K562 (cell line): ENCODE measurements around the gene DLX4. TPM values are rescaled to one million over a fixed set of nuclear protein-coding genes. Genes with fewer than 3 reads are reported as not detected.

Experiments
- ATAC-seq: fragments of 200-7000 bp; cut with Tn5 transposase; 3 replicates; pipeline ENCODE4 v1.9.1; 2020; ENCODE audit warnings: moderate library complexity
- Bru-seq: library from RNA; stranded (reverse); fragments of 400-500 nt; gene quantifications from one replicate; lab custom pipeline; 2021; lab: Mats Ljungman, UMichigan
- BruChase-seq, 2 experiments: library from RNA; stranded (reverse); fragments of 400-500 nt; gene quantifications; one replicate each; lab custom pipeline; 2021; lab: Mats Ljungman, UMichigan
- BruUV-seq: library from RNA; stranded (reverse); fragments of 400-500 nt; replicated peaks from 2 replicates; lab custom pipeline; 2021; lab: Mats Ljungman, UMichigan
- CTCF ChIA-PET: fragments of 300-600 bp; formaldehyde crosslinking; extraction: SDS; loops from one replicate; lab custom pipeline; 2021; ENCODE audit warnings: low intra/inter-chr PET ratio; lab: Yijun Ruan, JAX
- POLR2A ChIA-PET: fragments of 300-600, 350-650 bp; sonication (Branson Sonifier 250); formaldehyde crosslinking; extraction: SDS; loops from one replicate; lab custom pipeline; 2021; ENCODE audit warnings: antibody characterized with exemption, inconsistent platforms; lab: Yijun Ruan, JAX
- DNase-seq, 4 experiments: peaks; one replicate each; pipeline versions ENCODE4 v3.0.0 to v3.0.0-alpha.2; 2011 to 2018; ENCODE audit warnings: low spot score in 3 of 4, mixed read lengths in 3 of 4; ENCODE audit errors: extremely low read depth in 1 of 4
- FAIRE-seq: peaks from 2 replicates; lab custom pipeline; 2011; peaks lifted over from hg19 to GRCh38; lab: Jason Lieb, UNC
- H2AFZ ChIP-seq: 2 replicates; pipeline ENCODE4 v1.6.0; 2011; ENCODE audit warnings: low read depth, low read length, control low read depth, inconsistent platforms
- H3K27ac ChIP-seq: fragments of 200-600 bp; 3 replicates; pipeline ENCODE4 v1.8.0; 2011; ENCODE audit warnings: low read depth, mild to moderate bottlenecking, control low read depth, inconsistent platforms, low read length, moderate library complexity, mixed read lengths; ENCODE audit errors: extremely low read depth
- H3K27me3 ChIP-seq, 2 experiments: fragments of 300-600 bp in 1 of 2; 2 replicates in 1 of 2; 3 replicates in 1 of 2; pipeline versions ENCODE4 v1.6.0 to v1.8.0; 2011; ENCODE audit warnings: inconsistent platforms in 2 of 2, low read length in 2 of 2, mild to moderate bottlenecking in 1 of 2, mixed read lengths in 1 of 2, moderate library complexity in 1 of 2; ENCODE audit not compliant: control insufficient read depth in 2 of 2, insufficient read depth in 2 of 2
- H3K36me3 ChIP-seq: fragments of 300-600 bp; 3 replicates; pipeline ENCODE4 v1.8.0; 2011; ENCODE audit warnings: mild to moderate bottlenecking, low read length, inconsistent platforms; ENCODE audit not compliant: control insufficient read depth, insufficient read depth
- H3K4me1 ChIP-seq, 2 experiments: fragments of 200-600 bp in 1 of 2; replicated peaks in 1 of 2; 2 replicates in 1 of 2; 3 replicates in 1 of 2; pipeline versions ENCODE4 v1.5.1 to v1.8.0; 2011; ENCODE audit warnings: inconsistent platforms in 2 of 2, low read length in 2 of 2, mild to moderate bottlenecking in 1 of 2, mixed read lengths in 1 of 2, moderate library complexity in 1 of 2; ENCODE audit not compliant: control insufficient read depth in 2 of 2, insufficient read depth in 2 of 2
- H3K4me2 ChIP-seq: 2 replicates; pipeline ENCODE4 v1.6.1; 2011; ENCODE audit warnings: low read length, control low read depth, inconsistent platforms, mixed read lengths; ENCODE audit not compliant: insufficient read depth
- H3K4me3 ChIP-seq: fragments of 200-600 bp; sonication (generic), shearing (Covaris generic); 2 replicates; pipeline ENCODE4 v1.5.1; 2016; ENCODE audit warnings: control low read depth, inconsistent platforms
- H3K79me2 ChIP-seq: fragments of 200-600 bp; 3 replicates; pipeline ENCODE4 v1.8.0; 2011; ENCODE audit warnings: low read length, inconsistent platforms; ENCODE audit not compliant: control insufficient read depth, insufficient read depth
- H3K9ac ChIP-seq, 2 experiments: 2 replicates each; pipeline versions ENCODE4 v1.6.0 to v1.6.1; 2011; ENCODE audit warnings: low read depth in 2 of 2, low read length in 2 of 2, control low read depth in 1 of 2, inconsistent platforms in 1 of 2, mild to moderate bottlenecking in 1 of 2, mixed read lengths in 1 of 2; ENCODE audit not compliant: insufficient read depth in 1 of 2
- H3K9me1 ChIP-seq: one replicate; pipeline ENCODE4 v1.6.0; 2011; ENCODE audit warnings: inconsistent platforms, mild to moderate bottlenecking, low read length, moderate library complexity; ENCODE audit not compliant: control insufficient read depth, insufficient read depth
- H3K9me3 ChIP-seq: replicated peaks from 2 replicates; pipeline ENCODE4 v1.5.1; 2011; ENCODE audit warnings: low read depth, low read length, inconsistent platforms; ENCODE audit not compliant: control insufficient read depth, insufficient read depth
- H4K20me1 ChIP-seq: replicated peaks from 2 replicates; pipeline ENCODE4 v1.6.1; 2011; ENCODE audit warnings: low read length, inconsistent platforms, mixed read lengths; ENCODE audit not compliant: control insufficient read depth, insufficient read depth
- CTCFL ChIP-seq: IDR thresholded peaks from 2 replicates; pipeline ENCODE4 v1.6.1; 2011; ENCODE audit warnings: borderline replicate concordance, low read depth, mild to moderate bottlenecking, moderate library complexity, low read length; ENCODE audit not compliant: insufficient read depth, poor library complexity, severe bottlenecking
- EP300 ChIP-seq: IDR thresholded peaks from 2 replicates; pipeline ENCODE4 v1.6.1; 2012; ENCODE audit warnings: low read length, improper control_type of control experiment
- MEF2A ChIP-seq: IDR thresholded peaks from 2 replicates; pipeline ENCODE4 v1.6.1; 2011; ENCODE audit warnings: low read depth, mild to moderate bottlenecking, low read length, moderate library complexity; ENCODE audit not compliant: control insufficient read depth
- NCOA6 ChIP-seq: fragments of 450-650 bp; IDR thresholded peaks from 2 replicates; pipeline ENCODE4 v1.6.1; 2017; ENCODE audit warnings: mild to moderate bottlenecking
- NFYB ChIP-seq: IDR thresholded peaks from 2 replicates; pipeline ENCODE4 v1.6.1; 2011; ENCODE audit warnings: mild to moderate bottlenecking, moderate library complexity; ENCODE audit not compliant: insufficient read length; ENCODE audit errors: extremely low read depth
- PCBP1 ChIP-seq: fragments of 200-400 bp; formaldehyde crosslinking; IDR thresholded peaks from 2 replicates; pipeline ENCODE4 v1.6.1; 2018; ENCODE audit warnings: mild to moderate bottlenecking, low read depth, low read length; ENCODE audit not compliant: poor library complexity, severe bottlenecking
- RBBP5 ChIP-seq: fragments of 200-600 bp; sonication (generic); IDR thresholded peaks from 2 replicates; pipeline ENCODE4 v1.6.1; 2012; ENCODE audit warnings: borderline replicate concordance, mild to moderate bottlenecking, low read length, control low read depth, inconsistent platforms; ENCODE audit not compliant: insufficient read depth, poor library complexity, severe bottlenecking
- ZBTB43 ChIP-seq: sonication (generic); formaldehyde crosslinking; IDR thresholded peaks from 2 replicates; pipeline ENCODE4 v1.8.0; 2023; ENCODE audit warnings: mild to moderate bottlenecking, missing genetic modification reagents
- ZFX ChIP-seq: sonication (generic); formaldehyde crosslinking; IDR thresholded peaks from 2 replicates; pipeline ENCODE4 v1.8.0; 2022; ENCODE audit warnings: mild to moderate bottlenecking, missing genetic modification reagents, moderate library complexity
- WGBS: fragments of 100-300 bp; shearing (Covaris generic); methylation state at CpG from one replicate; pipeline ENCODE4 v1.1.6; 2016; ENCODE audit warnings: low coverage, mixed read lengths; ENCODE audit not compliant: insufficient coverage; ENCODE audit errors: missing lambda C conversion rate; 5-methylcytosine and 5-hydroxymethylcytosine counted together
- in situ Hi-C: fragments of 300-500 bp; cut with MboI; formaldehyde crosslinking; loops from 4 replicates; pipeline ENCODE4 v1.15.0; 2018; ENCODE audit warnings: inconsistent platforms, mixed read lengths
- intact Hi-C: fragments of 100-400 bp; cut with micrococcal nuclease; formaldehyde crosslinking; loops from 2 replicates; pipeline ENCODE4 v1.14.2; 2022
- long read RNA-seq, 3 experiments: library from polyadenylated mRNA in 2 of 3; library from RNA in 1 of 3; unstranded in 2 of 3; stranded (forward) in 1 of 3; transcript quantifications; one replicate each; pipeline ENCODE4 v2.0.0, GENCODE V29; 2019 to 2022
- polyA minus RNA-seq, 3 experiments: library from RNA; depleted of rRNA, polyadenylated mRNA; stranded (reverse); fragments of >200 nt; gene quantifications; 2 replicates each; pipeline ENCODE4 v1.2.3, GENCODE V29; 2011
- polyA plus RNA-seq, 8 experiments: library from polyadenylated mRNA; depleted of rRNA in 4 of 8; stranded (reverse) in 5 of 8; unstranded in 3 of 8; fragments of >200 nt; fragmentation: Nextera tagmentation in 2 of 8; fragmentation: Illumina TruSeq in 1 of 8; extraction: Ambion mirVana in 2 of 8; extraction: Trizol in 1 of 8; gene quantifications; 2 replicates each; pipeline versions ENCODE4 v1.2.1 to v1.2.3, GENCODE V29; 2011 to 2014; ENCODE audit warnings: inconsistent platforms in 1 of 8, missing spikeins in 1 of 8
- total RNA-seq, 7 experiments: library from RNA; depleted of rRNA in 6 of 7; stranded (reverse); fragments of >200 nt in 6 of 7; fragmentation: Illumina TruSeq in 2 of 7; extraction: Trizol in 2 of 7; gene quantifications; 2 replicates each; pipeline versions ENCODE4 v1.2.1 to v1.2.3, GENCODE V29; 2011 to 2021; ENCODE audit warnings: low replicate concordance in 1 of 7
- TF ChIP-seq, protein P1 (sequence below): sonication (generic); formaldehyde crosslinking; IDR thresholded peaks from 2 replicates; pipeline ENCODE4 v1.8.0; 2022; ENCODE audit warnings: missing genetic modification reagents, mild to moderate bottlenecking, moderate library complexity, borderline replicate concordance

DLX4 gene, protein sequence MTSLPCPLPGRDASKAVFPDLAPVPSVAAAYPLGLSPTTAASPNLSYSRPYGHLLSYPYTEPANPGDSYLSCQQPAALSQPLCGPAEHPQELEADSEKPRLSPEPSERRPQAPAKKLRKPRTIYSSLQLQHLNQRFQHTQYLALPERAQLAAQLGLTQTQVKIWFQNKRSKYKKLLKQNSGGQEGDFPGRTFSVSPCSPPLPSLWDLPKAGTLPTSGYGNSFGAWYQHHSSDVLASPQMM
- total RNA-seq (2011; cell fraction: chromatin; rRNA removed; ENCODE audit: low replicate concordance): 2.6 and 9.0 TPM in 2 replicates
- 5.0 and 6.3 TPM in 2 replicates for total RNA-seq (2011; cell fraction: nucleolus; rRNA removed)
- total RNA-seq (2011; cell fraction: nucleoplasm; rRNA removed): 3.4 and 4.4 TPM in 2 replicates
- 0.32 and 0.41 TPM in 2 replicates for total RNA-seq (2014; rRNA removed)
- 0.25 and 0.32 TPM in 2 replicates for total RNA-seq (2014; rRNA removed; fragmentation: Illumina TruSeq; extraction: Trizol)
- 0.58 and 0.83 TPM in 2 replicates for total RNA-seq (2015; rRNA removed; fragmentation: Illumina TruSeq; extraction: Trizol)
- total RNA-seq (2021): 1.7 TPM in 2 replicates
- polyA plus RNA-seq (2011; rRNA removed): 1.6 and 2.2 TPM in 2 replicates
- polyA plus RNA-seq (2011; cell fraction: cytosol; rRNA removed): 0.84 and 2.2 TPM in 2 replicates
- 5.6 and 15.3 TPM in 2 replicates for polyA plus RNA-seq (2011; cell fraction: nucleus; rRNA removed)
- 1.6 and 4.2 TPM in 2 replicates for polyA plus RNA-seq (2012)
- polyA plus RNA-seq (2014; fragmentation: Illumina TruSeq; extraction: Trizol): 0.96 and 1.1 TPM in 2 replicates
- under 1 TPM; 0.15 to 0.39 TPM for polyA plus RNA-seq (2014; fragmentation: Nextera tagmentation; extraction: Ambion mirVana)
- polyA plus RNA-seq (2014; rRNA removed): 0.58 and 1.2 TPM in 2 replicates
- 0.72 and 1.4 TPM in 2 replicates for polyA minus RNA-seq (2011; rRNA and poly(A)+ RNA removed)
- polyA minus RNA-seq (2011; cell fraction: cytosol; rRNA and poly(A)+ RNA removed): 0.82 and 1.2 TPM in 2 replicates
- polyA minus RNA-seq (2011; cell fraction: nucleus; rRNA and poly(A)+ RNA removed): 0.67 and 3.2 TPM in 2 replicates
- percentile 33 among the genes with signal in this experiment for Bru-seq, nascent RNA
- BruChase-seq, experiment 1, labeled RNA remaining after a 2-hour chase: percentile 34 among the genes with signal in this experiment
- BruChase-seq, experiment 2, labeled RNA remaining after a 6-hour chase: percentile 18 among the genes with signal in this experiment
- long read RNA-seq, experiment 1: 0 reads
- long read RNA-seq, experiment 2, partial matches to known transcripts: 0 of 1 reads
- long read RNA-seq, experiment 2, other reads (novel, unspliced or antisense): 1 of 1 reads
- long read RNA-seq, experiment 3: 0 reads

DNA sequence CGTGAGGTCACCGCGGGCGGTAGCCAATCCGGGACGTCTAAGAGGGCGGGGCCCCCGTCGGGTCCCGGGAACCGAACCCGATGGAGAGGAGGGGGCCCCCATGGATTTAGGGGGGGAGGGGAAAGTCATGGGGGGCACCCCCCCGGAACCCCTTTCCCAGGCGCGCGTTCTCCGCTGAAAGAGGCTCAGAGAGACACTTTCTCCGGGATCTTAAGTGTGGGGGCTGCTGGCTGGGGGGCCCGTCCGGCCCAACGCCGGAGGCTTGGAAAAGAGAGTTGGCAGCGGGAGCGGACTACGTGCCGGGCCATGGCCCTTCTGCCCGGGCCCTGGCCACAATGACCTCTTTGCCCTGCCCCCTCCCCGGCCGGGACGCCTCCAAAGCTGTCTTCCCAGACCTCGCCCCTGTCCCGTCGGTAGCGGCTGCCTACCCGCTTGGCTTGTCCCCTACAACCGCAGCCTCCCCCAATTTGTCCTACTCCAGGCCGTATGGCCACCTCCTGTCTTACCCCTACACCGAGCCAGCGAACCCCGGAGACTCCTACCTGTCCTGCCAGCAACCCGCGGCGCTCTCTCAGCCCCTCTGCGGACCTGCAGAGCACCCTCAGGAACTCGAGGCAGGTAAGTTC is at the start of gene DLX4:
DLX4 (plus strand) TSS at position 57 of the 626 bp plus-strand sequence; CDS start at position 336, 279 bp downstream.
- peaks cover 0 to 37% of the 10 kb centered on the region in 2 experiments; a peak in 3 of 5 replicates for H3K4me1 ChIP-seq
- no TSS peak for BruUV-seq
- ChIA-PET CTCF (interaction anchor here (0.6 to 0.8 kb wide), 2 partner anchors 23 to 29 kb away, joined by 3 to 7 read pairs; no protein-coding TSS in a partner anchor), POLR2A (interaction anchor here (0.7 kb wide), 1 partner anchor 8 kb away, joined by 3 read pairs; no protein-coding TSS in a partner anchor)
- peaks cover 50 to 95% of the 10 kb centered on the region in 2 experiments for H3K27me3 ChIP-seq
- in situ Hi-C loops (no loop called here), intact Hi-C loops (no loop called here)
- no peak; the same call in 2 of the 3 replicates for ATAC-seq
- DNase-seq: peak in 3 of 4 experiments; percentile 63 to 74 (median 65)
- H4K20me1 ChIP-seq: peaks cover 4% of the 10 kb centered on the region; the same call in 1 of the 2 replicates
- H3K4me3 ChIP-seq: peak within 1 kb of the TSS; percentile 49
- peaks cover 2% of the 10 kb centered on the region for H3K9me1 ChIP-seq
- H3K4me2 ChIP-seq: peak within 1 kb of the TSS; percentile 75
- no peaks in the 10 kb centered on the region for H3K79me2 ChIP-seq
- no peaks in the 10 kb centered on the region for H3K36me3 ChIP-seq
- whole genome bisulfite sequencing: 11% methylated on average over 26 of the region's 45 CpGs
- no peak within 1 kb of the TSS for H3K27ac ChIP-seq
- H2AFZ ChIP-seq: peak within 1 kb of the TSS; percentile 83
- H3K9ac ChIP-seq: peak within 1 kb of the TSS; percentile 21 to 94; a peak in 3 of 4 replicates
- FAIRE-seq: no peak
- no peaks in the 10 kb centered on the region for H3K9me3 ChIP-seq
- TF ChIP-seq, protein P1, sequence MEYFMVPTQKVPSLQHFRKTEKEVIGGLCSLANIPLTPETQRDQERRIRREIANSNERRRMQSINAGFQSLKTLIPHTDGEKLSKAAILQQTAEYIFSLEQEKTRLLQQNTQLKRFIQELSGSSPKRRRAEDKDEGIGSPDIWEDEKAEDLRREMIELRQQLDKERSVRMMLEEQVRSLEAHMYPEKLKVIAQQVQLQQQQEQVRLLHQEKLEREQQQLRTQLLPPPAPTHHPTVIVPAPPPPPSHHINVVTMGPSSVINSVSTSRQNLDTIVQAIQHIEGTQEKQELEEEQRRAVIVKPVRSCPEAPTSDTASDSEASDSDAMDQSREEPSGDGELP (CRISPR knock-in tag): 0 out of 2 replicates have a peak, but pooled peaks have one; percentile 4
- TF ChIP-seq NCOA6 (0 out of 2 replicates have a peak, but pooled peaks have one; percentile 32), ZBTB43 (CRISPR knock-in tag) (0 out of 2 replicates have a peak, but pooled peaks have one; percentile 0), NFYB (peak; percentile 4), EP300 (no peak), PCBP1 (peak; percentile 73), MEF2A (no peak), CTCFL (no peak), RBBP5 (peak; percentile 14), ZFX (CRISPR knock-in tag) (0 out of 2 replicates have a peak, but pooled peaks have one; percentile 3)
